ENCODE data around the gene FTO. TPM values are rescaled to one million over a fixed set of nuclear protein-coding genes. Genes with fewer than 3 reads are reported as not detected.

The FTO gene
- polyA plus RNA-seq, 1 experiment = 135 TPM

GRCh38 chr16:53821487-53821886 is 117.5 kb downstream of the FTO start:
- Histone ChIP-seq H3K27ac (ENCODE audit: low read depth, low read length) (peak overlapping the region; percentile 23), H3K27me3 (ENCODE audit: control insufficient read depth, insufficient read depth, low read length) (no peaks in the 10 kb centered on the region), H3K9me3 (ENCODE audit: control insufficient read depth, insufficient read depth, low read length) (no peaks in the 10 kb centered on the region), H3K4me3 (ENCODE audit: low read depth, low read length) (no peak overlapping the region)
- POLR2A ChIA-PET = interaction anchor here (1.0 kb wide), 1 partner anchor 9 kb away, joined by 3 read pairs; no protein-coding TSS in a partner anchor
- DNase-seq (ENCODE audit: low read depth, low spot score) = no peak
- CTCF ChIA-PET = interaction anchor here (1.0 kb wide), 3 partner anchors 11 to 70 kb away, joined by 3 to 4 read pairs (median 3); no protein-coding TSS in a partner anchor
- TF ChIP-seq CTCF (IDR thresholded peaks at IDR 0.05; ENCODE audit: low read depth, low read length) = no peak

GRCh38 chr16:53821957-53822625 is 118.1 kb downstream of the FTO start:
- ChIA-PET POLR2A (interaction anchor here (1.0 kb wide), 1 partner anchor 9 kb away, joined by 3 read pairs; no protein-coding TSS in a partner anchor), CTCF (interaction anchor here (0.6 to 1.0 kb wide), 4 partner anchors 12 to 77 kb away, joined by 3 to 4 read pairs (median 3); no protein-coding TSS in a partner anchor)
- DNase-seq (ENCODE audit: low read depth, low spot score) = peak; percentile 44
- Histone ChIP-seq H3K27ac (ENCODE audit: low read depth, low read length) (peak overlapping the region; percentile 65), H3K9me3 (ENCODE audit: control insufficient read depth, insufficient read depth, low read length) (no peaks in the 10 kb centered on the region), H3K27me3 (ENCODE audit: control insufficient read depth, insufficient read depth, low read length) (no peaks in the 10 kb centered on the region), H3K4me3 (ENCODE audit: low read depth, low read length) (no peak overlapping the region)
- TF ChIP-seq CTCF (IDR thresholded peaks at IDR 0.05; ENCODE audit: low read depth, low read length) = peak; percentile 34; the same call in 1 of the 2 replicates

GRCh38 chr16:53822936-53823529 is 119.1 kb downstream of the FTO start:
- no peak overlapping the region for H3K4me3 ChIP-seq (ENCODE audit: low read depth, low read length)
- no peak for TF ChIP-seq CTCF (IDR thresholded peaks at IDR 0.05; ENCODE audit: low read depth, low read length)
- no peak for DNase-seq (ENCODE audit: low read depth, low spot score)
- ChIA-PET CTCF (no interaction called here), POLR2A (no interaction called here)
- H3K9me3 ChIP-seq (ENCODE audit: control insufficient read depth, insufficient read depth, low read length) = no peaks in the 10 kb centered on the region
- peak overlapping the region; percentile 65 for H3K27ac ChIP-seq (ENCODE audit: low read depth, low read length)
- H3K27me3 ChIP-seq (ENCODE audit: control insufficient read depth, insufficient read depth, low read length) = no peaks in the 10 kb centered on the region

- no peaks in the 10 kb centered on the region for H3K9me3 ChIP-seq (ENCODE audit: control insufficient read depth, insufficient read depth, low read length)
- CTCF ChIA-PET = no interaction called here
- no peak for DNase-seq (ENCODE audit: low read depth, low spot score)
- no peak for TF ChIP-seq CTCF (IDR thresholded peaks at IDR 0.05; ENCODE audit: low read depth, low read length)
- POLR2A ChIA-PET = no interaction called here
- no peak overlapping the region for H3K4me3 ChIP-seq (ENCODE audit: low read depth, low read length)
- H3K27me3 ChIP-seq (ENCODE audit: control insufficient read depth, insufficient read depth, low read length) = no peaks in the 10 kb centered on the region
- H3K27ac ChIP-seq (ENCODE audit: low read depth, low read length) = no peak overlapping the region
These were observed 122.7 kb downstream of the FTO start for GRCh38 chr16:53826658-53827057.

GRCh38 chr16:53827741-53828140 is 123.8 kb downstream of the FTO start:
- H3K27ac ChIP-seq (ENCODE audit: low read depth, low read length) = no peak overlapping the region
- H3K9me3 ChIP-seq (ENCODE audit: control insufficient read depth, insufficient read depth, low read length) = no peaks in the 10 kb centered on the region
- ChIA-PET CTCF (no interaction called here), POLR2A (no interaction called here)
- H3K27me3 ChIP-seq (ENCODE audit: control insufficient read depth, insufficient read depth, low read length) = no peaks in the 10 kb centered on the region
- no peak overlapping the region for H3K4me3 ChIP-seq (ENCODE audit: low read depth, low read length)
- DNase-seq (ENCODE audit: low read depth, low spot score) = no peak
- no peak for TF ChIP-seq CTCF (IDR thresholded peaks at IDR 0.05; ENCODE audit: low read depth, low read length)

All from AG04450 (cell line).